Type B pancreatic cell (in vitro differentiated cells): Measurements from ENCODE around the gene TTC29. TPM values are rescaled to one million over a fixed set of nuclear protein-coding genes. Genes with fewer than 3 reads are reported as not detected.
A peak's percentile ranks its signal among the peaks of the same experiment; 100 is the strongest.

Source experiments
- DNase-seq: peaks from one replicate; pipeline ENCODE4 v3.0.0; 2021; ENCODE audit warnings: mixed read lengths; ENCODE audit not compliant: unreplicated experiment; ENCODE audit errors: extremely low spot score
- H3K27ac Mint-ChIP-seq: 2 replicates; pipeline ENCODE4 v1.8.0; 2021; ENCODE audit warnings: mild to moderate bottlenecking, mixed read lengths
- H3K27me3 Mint-ChIP-seq: 2 replicates; pipeline ENCODE4 v1.8.0; 2021; ENCODE audit warnings: mixed read lengths
- H3K36me3 Mint-ChIP-seq: 2 replicates; pipeline ENCODE4 v1.8.0; 2021; ENCODE audit warnings: mixed read lengths
- H3K4me1 Mint-ChIP-seq: one replicate; pipeline ENCODE4 v1.8.0; 2021; ENCODE audit warnings: mixed read lengths; ENCODE audit not compliant: unreplicated experiment
- H3K4me3 Mint-ChIP-seq: 2 replicates; pipeline ENCODE4 v1.8.0; 2021; ENCODE audit warnings: mild to moderate bottlenecking, mixed read lengths
- H3K9me3 Mint-ChIP-seq: 2 replicates; pipeline ENCODE4 v1.8.0; 2021; ENCODE audit warnings: mixed read lengths
- total RNA-seq: library from RNA; stranded (reverse); gene quantifications from 2 replicates; pipeline ENCODE4 v1.2.1, GENCODE V29; 2021; ENCODE audit warnings: low replicate concordance
- TF ChIP-seq, protein P1 (sequence below): fragments of 200-600 bp; sonication (generic); conservative IDR thresholded peaks from 2 replicates; pipeline ENCODE4 v1.5.0; 2021; ENCODE audit warnings: antibody characterized with exemption, mild to moderate bottlenecking

Gene TTC29
- total RNA-seq, 1 donor from 2014 or later = 2.8 TPM

- Mint-ChIP-seq H3K4me1 (no peaks in the 10 kb centered on the region), H3K36me3 (no peaks in the 10 kb centered on the region), H3K9me3 (no peaks in the 10 kb centered on the region), H3K27me3 (peaks cover 11% of the 10 kb centered on the region), H3K4me3 (no peak overlapping the region), H3K27ac (no peak overlapping the region)
- no peak for DNase-seq
- TF ChIP-seq, protein P1, sequence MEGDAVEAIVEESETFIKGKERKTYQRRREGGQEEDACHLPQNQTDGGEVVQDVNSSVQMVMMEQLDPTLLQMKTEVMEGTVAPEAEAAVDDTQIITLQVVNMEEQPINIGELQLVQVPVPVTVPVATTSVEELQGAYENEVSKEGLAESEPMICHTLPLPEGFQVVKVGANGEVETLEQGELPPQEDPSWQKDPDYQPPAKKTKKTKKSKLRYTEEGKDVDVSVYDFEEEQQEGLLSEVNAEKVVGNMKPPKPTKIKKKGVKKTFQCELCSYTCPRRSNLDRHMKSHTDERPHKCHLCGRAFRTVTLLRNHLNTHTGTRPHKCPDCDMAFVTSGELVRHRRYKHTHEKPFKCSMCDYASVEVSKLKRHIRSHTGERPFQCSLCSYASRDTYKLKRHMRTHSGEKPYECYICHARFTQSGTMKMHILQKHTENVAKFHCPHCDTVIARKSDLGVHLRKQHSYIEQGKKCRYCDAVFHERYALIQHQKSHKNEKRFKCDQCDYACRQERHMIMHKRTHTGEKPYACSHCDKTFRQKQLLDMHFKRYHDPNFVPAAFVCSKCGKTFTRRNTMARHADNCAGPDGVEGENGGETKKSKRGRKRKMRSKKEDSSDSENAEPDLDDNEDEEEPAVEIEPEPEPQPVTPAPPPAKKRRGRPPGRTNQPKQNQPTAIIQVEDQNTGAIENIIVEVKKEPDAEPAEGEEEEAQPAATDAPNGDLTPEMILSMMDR = peak; percentile 94
These were observed 29.1 kb downstream of the TTC29 start for GRCh38 chr4:146916479-146917076.

- H3K4me3 Mint-ChIP-seq = no peak overlapping the region
- peaks cover 17% of the 10 kb centered on the region for H3K27me3 Mint-ChIP-seq
- no peak overlapping the region for H3K27ac Mint-ChIP-seq
- no peak for DNase-seq
- no peaks in the 10 kb centered on the region for H3K36me3 Mint-ChIP-seq
- no peaks in the 10 kb centered on the region for H3K9me3 Mint-ChIP-seq
- TF ChIP-seq, protein P1 = no peak
- H3K4me1 Mint-ChIP-seq = no peaks in the 10 kb centered on the region
These were observed 30.5 kb downstream of the TTC29 start for GRCh38 chr4:146915132-146915531.

DNA sequence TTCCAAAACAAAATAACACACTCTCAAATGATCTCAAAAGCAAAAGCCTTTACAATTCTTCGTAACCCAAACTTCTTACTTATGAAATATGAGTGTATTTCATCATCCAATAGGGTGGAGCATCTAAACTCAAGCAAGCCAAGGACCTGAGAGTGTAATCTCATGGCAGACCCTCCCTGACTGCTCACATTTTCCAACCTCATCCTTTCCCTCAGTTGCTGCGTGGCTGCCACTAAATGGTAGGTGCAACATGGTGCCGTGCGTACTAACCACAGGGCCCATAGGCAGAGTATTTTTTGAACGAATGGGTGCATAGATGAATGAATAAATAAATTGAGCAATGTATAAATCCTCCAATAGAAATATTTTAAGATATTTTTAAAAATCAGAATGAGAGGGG, 45.4 kb downstream of the TTC29 start:
- Mint-ChIP-seq H3K36me3 (no peaks in the 10 kb centered on the region), H3K4me3 (no peak overlapping the region), H3K27me3 (peaks cover 13% of the 10 kb centered on the region), H3K27ac (no peak overlapping the region), H3K4me1 (no peaks in the 10 kb centered on the region), H3K9me3 (no peaks in the 10 kb centered on the region)
- TF ChIP-seq, protein P1 = no peak
- DNase-seq = no peak

GRCh38 chr4:146890301-146890700, 55.4 kb downstream of the TTC29 start:
- Mint-ChIP-seq H3K4me1 (no peaks in the 10 kb centered on the region), H3K36me3 (no peaks in the 10 kb centered on the region), H3K9me3 (no peaks in the 10 kb centered on the region), H3K27ac (no peak overlapping the region), H3K4me3 (no peak overlapping the region), H3K27me3 (no peaks in the 10 kb centered on the region)
- no peak for DNase-seq
- TF ChIP-seq, protein P1 = no peak

DNA sequence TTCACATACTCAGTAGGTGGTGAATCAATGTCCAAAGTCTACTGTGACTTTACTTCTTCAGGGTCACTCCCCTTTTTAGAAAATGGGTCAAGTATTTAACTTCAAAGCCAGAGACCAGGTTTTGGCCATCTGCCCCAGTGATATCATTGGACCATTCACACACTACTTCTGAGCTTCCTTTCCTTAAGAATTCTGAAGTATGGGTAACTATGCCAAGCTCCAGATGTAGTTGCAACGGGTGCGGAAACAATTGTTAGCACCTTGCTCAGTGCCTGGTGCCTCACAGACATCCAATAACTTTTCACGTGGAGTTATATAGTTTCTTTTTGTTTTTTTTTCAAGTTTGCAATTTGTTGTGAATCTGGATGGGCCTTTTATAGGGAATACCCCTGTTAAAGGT, 62.6 kb downstream of the TTC29 start:
- TF ChIP-seq, protein P1 = no peak
- no peak for DNase-seq

DNA sequence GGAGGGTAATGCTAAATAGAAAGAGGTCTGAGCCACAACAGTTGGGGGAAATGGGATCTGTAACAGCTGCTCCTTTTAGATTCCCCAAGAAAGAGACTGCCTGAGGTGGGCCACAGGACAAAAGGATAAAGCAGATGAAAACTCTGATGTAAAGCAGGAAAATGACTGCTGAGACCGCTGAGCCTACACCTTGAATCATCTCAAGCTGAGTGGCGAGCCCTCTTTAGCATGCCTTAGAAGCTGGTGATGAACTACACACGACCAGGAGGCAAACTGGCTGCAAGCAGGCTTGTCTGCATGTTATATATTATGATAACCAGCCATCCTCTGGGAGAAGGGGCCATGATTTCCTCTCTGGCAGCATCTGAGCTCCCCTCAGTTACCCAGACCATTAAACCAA, 88.4 kb downstream of the TTC29 start:
- no peak for DNase-seq
- no peaks in the 10 kb centered on the region for H3K9me3 Mint-ChIP-seq
- no peak overlapping the region for H3K4me3 Mint-ChIP-seq
- H3K4me1 Mint-ChIP-seq = no peaks in the 10 kb centered on the region
- no peak overlapping the region for H3K27ac Mint-ChIP-seq
- no peaks in the 10 kb centered on the region for H3K27me3 Mint-ChIP-seq
- no peaks in the 10 kb centered on the region for H3K36me3 Mint-ChIP-seq
- TF ChIP-seq, protein P1 = no peak

More for the DNA sequence above, 62.6 kb downstream of the TTC29 start:
- Mint-ChIP-seq H3K4me3 (no peak overlapping the region), H3K9me3 (no peaks in the 10 kb centered on the region), H3K27me3 (no peaks in the 10 kb centered on the region), H3K4me1 (no peaks in the 10 kb centered on the region), H3K27ac (no peak overlapping the region), H3K36me3 (no peaks in the 10 kb centered on the region)
